GM12864 (cell line): ENCODE data around the gene B4GALT5.

Experiments used
- DNase-seq: peaks from one replicate; pipeline ENCODE4 v3.0.0-alpha.2; 2011; ENCODE audit warnings: low read depth
- H3K4me3 ChIP-seq: 2 replicates; pipeline ENCODE4 v1.5.1; 2011; ENCODE audit warnings: mild to moderate bottlenecking, low read depth, low read length, control low read depth
- TF ChIP-seq, protein P1 (sequence below): IDR thresholded peaks from 2 replicates; pipeline ENCODE4 v1.5.1; 2011; ENCODE audit warnings: low read depth, mild to moderate bottlenecking, moderate library complexity, low read length, control low read depth, inconsistent platforms; ENCODE audit errors: missing control alignments

Gene B4GALT5

DNA sequence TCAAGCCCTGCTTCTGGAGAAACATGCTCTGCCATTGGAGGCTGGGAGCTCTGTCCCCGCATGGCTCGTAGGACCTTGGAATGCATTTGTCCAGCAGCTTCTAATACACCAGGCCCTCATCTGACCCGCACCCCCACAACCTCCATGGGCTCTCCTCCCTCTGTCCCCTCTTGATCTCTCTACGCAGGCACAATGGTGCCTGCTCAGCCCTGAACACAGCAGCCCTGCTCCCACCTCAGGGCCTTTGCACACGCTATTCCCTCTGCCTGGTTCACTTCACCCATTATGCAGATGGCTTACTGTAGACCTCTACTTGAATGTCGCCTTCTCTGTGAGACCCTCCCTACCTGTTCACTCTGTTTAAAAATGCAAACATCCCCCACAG is 118.8 kb downstream of the B4GALT5 start:
- no peak for DNase-seq
- H3K4me3 ChIP-seq = no peak overlapping the region

DNA sequence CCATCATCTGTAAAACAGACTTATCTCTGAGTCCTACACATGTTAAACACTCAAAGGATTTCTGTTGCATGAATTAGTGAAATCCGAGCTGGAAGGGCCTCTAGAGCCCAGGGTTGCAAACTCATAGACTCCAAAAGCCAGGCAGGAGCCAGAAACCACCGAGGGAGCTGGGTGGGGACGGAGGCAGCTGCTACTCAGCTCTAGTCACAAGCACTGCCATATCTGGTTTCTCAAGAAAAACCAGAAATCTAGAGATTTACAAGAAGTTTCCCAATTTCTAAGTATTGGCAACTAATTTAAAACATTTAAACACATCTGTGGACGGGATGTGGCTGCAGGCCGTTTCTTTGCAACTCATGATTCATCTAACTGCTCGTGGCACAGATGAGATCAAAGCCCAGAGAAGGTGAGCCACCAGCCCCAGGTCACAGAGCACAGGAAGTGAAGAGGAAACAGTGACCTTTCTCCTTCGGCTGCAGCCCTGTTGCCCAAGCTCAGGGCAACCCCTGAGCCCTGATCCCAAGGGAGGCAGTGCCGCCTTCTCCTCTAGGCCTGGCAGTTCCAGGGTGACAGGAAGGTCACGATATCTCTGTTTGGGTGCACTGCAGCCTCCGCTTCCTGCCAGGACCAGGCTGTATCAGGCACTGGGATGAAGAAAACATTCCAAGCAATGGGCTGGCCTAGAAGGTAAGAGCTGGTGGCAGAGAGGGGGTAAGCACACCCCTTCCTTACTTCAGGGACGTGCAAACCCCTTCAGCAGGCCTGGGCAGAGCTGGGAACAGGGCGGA is 119.3 kb downstream of the B4GALT5 start:
- TF ChIP-seq, protein P1, sequence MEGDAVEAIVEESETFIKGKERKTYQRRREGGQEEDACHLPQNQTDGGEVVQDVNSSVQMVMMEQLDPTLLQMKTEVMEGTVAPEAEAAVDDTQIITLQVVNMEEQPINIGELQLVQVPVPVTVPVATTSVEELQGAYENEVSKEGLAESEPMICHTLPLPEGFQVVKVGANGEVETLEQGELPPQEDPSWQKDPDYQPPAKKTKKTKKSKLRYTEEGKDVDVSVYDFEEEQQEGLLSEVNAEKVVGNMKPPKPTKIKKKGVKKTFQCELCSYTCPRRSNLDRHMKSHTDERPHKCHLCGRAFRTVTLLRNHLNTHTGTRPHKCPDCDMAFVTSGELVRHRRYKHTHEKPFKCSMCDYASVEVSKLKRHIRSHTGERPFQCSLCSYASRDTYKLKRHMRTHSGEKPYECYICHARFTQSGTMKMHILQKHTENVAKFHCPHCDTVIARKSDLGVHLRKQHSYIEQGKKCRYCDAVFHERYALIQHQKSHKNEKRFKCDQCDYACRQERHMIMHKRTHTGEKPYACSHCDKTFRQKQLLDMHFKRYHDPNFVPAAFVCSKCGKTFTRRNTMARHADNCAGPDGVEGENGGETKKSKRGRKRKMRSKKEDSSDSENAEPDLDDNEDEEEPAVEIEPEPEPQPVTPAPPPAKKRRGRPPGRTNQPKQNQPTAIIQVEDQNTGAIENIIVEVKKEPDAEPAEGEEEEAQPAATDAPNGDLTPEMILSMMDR = no peak
- no peak overlapping the region for H3K4me3 ChIP-seq
- peak; percentile 21 for DNase-seq

More for the DNA sequence above, 118.8 kb downstream of the B4GALT5 start:
- TF ChIP-seq, protein P1 = no peak

DNA sequence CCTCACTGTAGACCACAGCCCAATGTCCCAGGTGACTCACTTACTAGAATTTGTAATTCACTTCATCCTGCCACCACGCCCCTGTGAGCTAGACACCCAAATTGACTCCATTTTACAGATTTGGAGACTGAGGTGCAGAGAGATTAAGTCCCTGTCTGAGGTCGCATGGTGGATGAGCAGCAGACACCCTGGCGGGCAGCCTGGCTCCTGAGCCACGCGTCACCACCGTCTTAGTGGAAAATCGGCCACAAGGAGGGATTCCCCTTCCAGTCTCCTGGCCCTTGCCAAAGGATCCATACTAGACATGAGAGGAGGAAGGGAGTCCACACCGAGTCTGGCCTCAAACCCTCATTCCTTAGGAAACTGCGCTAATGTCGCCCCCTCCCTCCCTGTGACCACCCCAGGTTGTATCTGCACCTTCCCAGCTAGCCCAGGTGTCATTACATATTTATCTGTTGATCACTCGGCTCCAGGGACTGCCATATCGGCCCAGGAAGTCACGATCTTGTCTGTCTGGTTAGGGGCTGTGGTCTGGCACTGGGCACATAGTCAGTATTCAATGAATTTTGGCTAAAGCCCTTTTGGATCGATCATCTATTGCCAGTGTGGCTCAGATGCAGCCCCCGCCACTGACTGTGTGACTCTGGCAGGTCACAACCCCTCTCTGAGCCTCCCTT is 120.1 kb downstream of the B4GALT5 start:
- TF ChIP-seq, protein P1 = no peak
- H3K4me3 ChIP-seq = no peak overlapping the region
- no peak for DNase-seq

DNA sequence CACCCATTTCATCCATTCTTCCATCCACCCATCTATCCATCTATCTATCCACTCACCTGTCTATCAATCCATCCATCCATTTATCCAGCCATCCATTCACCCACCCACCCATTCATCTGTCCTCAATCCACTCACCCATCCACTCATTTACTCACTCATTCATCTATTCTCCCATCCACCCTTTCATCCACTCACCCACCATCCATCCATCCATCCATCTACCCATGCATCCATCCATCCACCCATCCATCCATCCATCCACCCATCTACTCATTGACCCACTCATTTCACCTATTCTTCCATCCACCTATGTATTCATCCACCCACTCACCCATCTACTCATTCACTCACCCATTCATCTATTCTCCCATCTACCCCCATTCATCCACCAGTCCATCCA is 121.6 kb downstream of the B4GALT5 start:
- no peak for DNase-seq
- TF ChIP-seq, protein P1 = no peak
- H3K4me3 ChIP-seq = no peak overlapping the region

DNA sequence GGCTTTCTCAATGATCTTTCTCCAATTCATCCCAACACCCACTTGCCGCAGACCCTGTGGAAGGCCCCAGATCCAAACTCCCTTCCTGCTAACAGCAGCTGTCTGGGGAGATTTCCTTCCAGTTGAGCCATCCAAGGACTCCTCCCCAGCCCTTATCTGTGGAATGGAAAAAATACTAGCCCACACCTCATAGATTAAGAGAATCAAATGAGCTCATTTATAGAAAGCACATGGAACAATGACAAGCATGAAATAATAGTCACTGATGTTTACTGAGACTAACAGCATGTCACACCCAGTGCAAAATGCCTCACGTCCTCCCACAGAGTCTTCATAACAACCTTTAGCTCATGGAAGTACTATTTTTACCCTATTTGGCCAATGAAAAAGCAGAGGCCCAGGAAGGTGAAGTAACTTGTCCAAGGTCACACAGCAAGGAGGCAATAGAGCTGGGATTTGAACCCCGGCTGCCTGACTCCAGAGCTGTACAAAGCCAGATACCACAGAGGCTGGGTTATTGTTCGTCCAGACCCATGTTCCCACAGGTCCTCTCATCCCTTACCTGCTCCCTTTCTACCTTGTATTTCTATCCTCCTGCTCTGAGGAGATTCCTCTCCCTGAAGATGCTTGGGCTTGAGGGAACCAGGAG is 122.3 kb downstream of the B4GALT5 start:
- no peak for DNase-seq
- TF ChIP-seq, protein P1 = no peak
- H3K4me3 ChIP-seq = no peak overlapping the region

DNA sequence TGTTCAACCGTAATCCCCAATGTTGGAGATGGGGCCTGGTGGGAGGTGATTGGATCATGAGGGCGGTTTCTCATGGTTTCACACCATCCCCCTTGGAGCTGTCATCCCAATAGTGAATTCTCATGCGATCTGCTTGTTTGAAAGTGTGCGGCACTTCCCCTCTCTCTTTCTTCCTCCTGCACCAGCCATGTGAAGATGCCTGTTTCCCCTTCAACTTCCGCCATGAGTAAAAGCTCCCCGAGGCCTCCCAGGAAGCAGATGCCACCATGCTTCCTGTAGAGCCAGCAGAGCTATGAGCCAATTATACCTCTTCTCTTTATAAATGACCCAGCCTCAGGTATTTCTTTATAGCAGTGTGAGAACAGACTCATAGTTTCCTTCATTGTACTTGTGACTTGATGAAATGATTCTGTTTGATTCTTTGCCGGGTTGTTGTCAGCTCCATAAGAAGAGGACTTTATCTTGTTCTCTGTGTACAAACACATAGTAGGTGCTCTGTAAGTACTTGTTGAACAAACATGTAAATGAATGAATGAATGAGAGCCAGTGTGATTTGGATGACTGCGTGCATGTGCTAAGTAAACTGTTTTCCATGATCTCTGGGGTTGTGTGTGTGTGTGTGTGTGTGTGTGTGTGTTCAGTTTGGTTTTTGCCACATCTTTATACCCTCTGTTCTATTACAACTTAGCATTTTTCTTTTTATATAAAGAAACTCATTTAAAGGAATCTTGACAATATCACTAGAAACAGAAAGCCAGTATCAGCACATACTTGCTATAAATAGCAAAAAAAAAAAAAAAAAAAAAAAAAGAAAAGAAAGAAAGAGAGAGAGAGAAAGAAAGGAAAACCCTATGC is 123.3 kb downstream of the B4GALT5 start:
- H3K4me3 ChIP-seq = no peak overlapping the region
- no peak for DNase-seq
- TF ChIP-seq, protein P1 = no peak
